HEK293T (cell line): ENCODE data around the gene TAOK1.

Experiments used
- ARNT ChIP-seq: fragments of 450-650 bp; IDR thresholded peaks from 2 replicates; pipeline ENCODE4 v1.6.1; 2017; ENCODE audit warnings: mild to moderate bottlenecking
- BHLHE40 ChIP-seq: fragments of 450-650 bp; IDR thresholded peaks from 2 replicates; pipeline ENCODE4 v1.6.1; 2016; ENCODE audit warnings: mild to moderate bottlenecking, moderate library complexity, borderline replicate concordance
- CTBP1 ChIP-seq: fragments of 450-650 bp; IDR thresholded peaks from 2 replicates; pipeline ENCODE4 v1.6.1; 2016; ENCODE audit warnings: borderline replicate concordance
- ELF4 ChIP-seq: fragments of 450-650 bp; IDR thresholded peaks from 2 replicates; pipeline ENCODE4 v1.6.1; 2017; ENCODE audit warnings: antibody characterized with exemption
- FOXA1 ChIP-seq: fragments of 450-650 bp; IDR thresholded peaks from 2 replicates; pipeline ENCODE4 v1.6.1; 2016; ENCODE audit warnings: mild to moderate bottlenecking
- FOXK2 ChIP-seq: fragments of 450-650 bp; IDR thresholded peaks from 2 replicates; pipeline ENCODE4 v1.6.1; 2016; ENCODE audit warnings: mild to moderate bottlenecking
- FOXM1 ChIP-seq: fragments of 450-650 bp; IDR thresholded peaks from 2 replicates; pipeline ENCODE4 v1.6.1; 2017; ENCODE audit warnings: mild to moderate bottlenecking, borderline replicate concordance
- L3MBTL2 ChIP-seq: fragments of 450-650 bp; conservative IDR thresholded peaks from 2 replicates; pipeline ENCODE4 v1.6.1; 2016; ENCODE audit warnings: mild to moderate bottlenecking
- LEF1 ChIP-seq: fragments of 450-650 bp; IDR thresholded peaks from 2 replicates; pipeline ENCODE4 v1.6.1; 2017; ENCODE audit warnings: mild to moderate bottlenecking, borderline replicate concordance
- NFRKB ChIP-seq: fragments of 450-650 bp; IDR thresholded peaks from 2 replicates; pipeline ENCODE4 v1.6.1; 2016; ENCODE audit warnings: mild to moderate bottlenecking, moderate library complexity
- PKNOX1 ChIP-seq: fragments of 450-650 bp; IDR thresholded peaks from 2 replicates; pipeline ENCODE4 v1.6.1; 2016
- SP1 ChIP-seq: fragments of 450-650 bp; IDR thresholded peaks from 2 replicates; pipeline ENCODE4 v1.6.1; 2017
- SUZ12 ChIP-seq: fragments of 450-650 bp; IDR thresholded peaks from 2 replicates; pipeline ENCODE4 v1.6.1; 2016; ENCODE audit warnings: mild to moderate bottlenecking
- TARDBP ChIP-seq: fragments of 450-650 bp; IDR thresholded peaks from 2 replicates; pipeline ENCODE4 v1.6.1; 2016

- no peak for TF ChIP-seq FOXK2
- no peak for TF ChIP-seq SP1
- TF ChIP-seq SUZ12 = no peak
- no peak for TF ChIP-seq LEF1
- no peak for TF ChIP-seq ELF4
- no peak for TF ChIP-seq FOXA1
- no peak for TF ChIP-seq NFRKB
- TF ChIP-seq PKNOX1 = no peak
- TF ChIP-seq CTBP1 = no peak
- TF ChIP-seq FOXM1 = no peak
- no peak for TF ChIP-seq BHLHE40
- TF ChIP-seq ARNT = no peak
- no peak for TF ChIP-seq L3MBTL2
- no peak for TF ChIP-seq TARDBP
Measured at GRCh38 chr17:29572691-29573557, 182.8 kb downstream of the TAOK1 start.
